ENCODE data around the gene ECSIT.
"Not testable (repeated sequence)": the region's sequence is repeated elsewhere in the genome, so short reads cannot be mapped to it uniquely, and the experiment has no call there.

The ECSIT gene

DNA sequence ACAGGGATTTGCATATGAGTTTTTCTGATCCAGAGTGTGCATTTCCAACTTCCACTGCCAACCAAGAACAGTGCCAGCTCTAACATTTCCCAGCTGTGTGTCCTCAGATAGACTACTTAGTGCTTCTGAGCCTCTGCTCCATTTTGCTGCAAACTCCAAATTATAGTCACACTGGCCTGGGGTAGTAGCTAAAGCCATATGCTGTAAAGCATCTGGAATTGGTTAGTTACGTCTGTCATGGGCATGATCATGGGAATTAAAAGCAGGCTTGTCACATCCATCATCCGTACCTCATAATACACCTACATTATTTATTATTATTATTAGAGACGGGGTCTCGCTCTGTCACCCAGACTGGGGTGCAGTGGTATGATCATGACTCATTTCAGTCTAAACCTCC, 55.2 kb downstream of the ECSIT start:
- no peak for DNase-seq

DNA sequence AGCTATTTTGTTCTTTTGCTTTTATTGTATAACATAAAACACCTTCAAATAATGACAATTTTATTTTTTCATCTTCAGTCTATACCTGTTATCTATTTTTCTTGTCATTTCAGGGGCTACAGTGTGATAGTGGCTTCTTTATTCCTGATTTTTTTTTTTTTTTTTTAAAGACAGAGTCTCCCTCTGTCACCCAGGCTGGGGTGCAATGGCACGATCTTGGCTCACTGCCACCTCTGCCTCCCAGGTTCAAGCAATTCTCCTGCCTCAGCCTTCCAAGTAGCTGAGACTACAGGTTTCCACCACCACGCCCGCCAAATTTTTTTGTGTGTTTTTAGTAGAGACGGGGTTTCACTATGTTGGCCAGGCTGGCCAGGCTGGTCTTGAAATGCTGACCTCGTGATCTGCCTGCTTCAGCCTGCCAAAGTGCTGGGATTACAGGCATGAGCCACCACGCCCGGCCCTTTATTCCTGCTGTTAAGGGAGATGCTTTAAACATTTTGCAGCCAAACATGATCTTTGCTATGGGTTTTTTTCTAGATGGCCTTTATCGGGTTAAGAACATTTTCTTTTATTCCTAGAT, 60.6 kb downstream of the ECSIT start:
- not testable (repeated sequence) for DNase-seq

DNA sequence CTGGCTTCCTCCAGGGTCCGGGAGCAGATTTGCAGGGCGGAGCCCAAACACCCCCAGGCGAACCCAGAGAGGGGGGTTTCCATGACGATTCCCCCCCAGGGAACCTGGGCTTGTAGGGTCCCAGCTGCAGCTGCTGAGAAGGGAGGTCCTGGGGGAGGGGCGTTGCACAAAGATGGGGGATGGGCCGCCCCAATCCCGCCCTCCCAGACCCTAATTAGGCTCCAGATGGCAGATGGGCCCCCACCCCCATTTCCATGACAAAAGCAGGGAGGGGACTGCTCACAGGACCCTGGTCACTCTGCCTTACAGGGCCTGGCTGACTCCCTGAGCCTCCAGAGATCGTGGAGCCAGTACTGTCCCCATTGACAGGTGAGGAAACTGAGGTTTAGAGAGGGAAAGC, 63.3 kb downstream of the ECSIT start:
- no peak for DNase-seq

DNA sequence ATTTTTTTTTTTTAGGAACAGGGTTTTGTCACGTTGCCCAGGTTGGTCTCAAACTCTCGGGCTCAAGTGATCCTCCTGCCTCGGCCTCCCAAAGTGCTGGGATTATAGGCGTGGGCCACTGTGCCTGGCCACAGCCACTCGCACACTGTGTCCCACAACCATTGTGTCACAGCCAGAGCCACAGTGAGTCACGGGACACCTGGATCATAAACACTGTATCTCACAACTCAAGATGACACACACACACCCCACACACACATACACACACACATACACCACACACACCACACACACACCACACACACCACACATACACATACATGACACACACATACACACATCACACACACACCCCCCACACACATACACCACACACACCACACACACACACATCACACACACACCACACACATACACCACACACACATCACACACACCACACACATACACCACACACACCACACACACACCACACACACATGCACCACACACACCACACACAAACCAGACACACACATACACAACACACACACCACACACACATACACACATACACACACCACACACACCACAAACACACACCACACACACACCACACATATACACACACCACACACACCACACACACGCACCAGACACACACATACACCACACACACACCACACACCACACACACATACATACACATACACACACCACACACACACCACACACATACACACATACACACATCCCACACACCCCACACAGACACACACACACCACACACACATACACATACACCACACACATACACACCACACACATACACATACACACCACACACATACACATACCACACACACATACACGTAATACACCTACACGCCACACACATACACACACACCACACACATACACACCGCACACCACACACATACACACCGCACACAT, 64.3 kb downstream of the ECSIT start:
- DNase-seq = no peak

DNA sequence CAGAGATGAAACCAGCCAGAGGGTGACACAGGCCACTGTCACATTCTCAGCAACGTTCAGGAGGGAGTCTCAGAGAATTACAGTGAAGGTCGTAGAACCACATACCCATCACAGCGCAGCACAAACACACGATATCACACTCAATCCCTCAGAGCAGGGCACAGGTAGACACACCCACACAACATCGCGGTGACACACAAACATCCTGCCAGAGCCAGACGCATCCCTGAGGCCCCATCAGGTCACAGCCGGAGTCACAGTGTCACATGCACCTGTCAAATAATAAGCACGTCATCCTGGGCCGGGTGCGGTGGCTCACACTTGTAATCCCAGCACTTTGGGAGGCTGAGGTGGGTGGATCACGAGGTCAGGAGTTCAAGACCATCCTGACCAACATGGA, 65.5 kb downstream of the ECSIT start:
- DNase-seq = no peak

DNA sequence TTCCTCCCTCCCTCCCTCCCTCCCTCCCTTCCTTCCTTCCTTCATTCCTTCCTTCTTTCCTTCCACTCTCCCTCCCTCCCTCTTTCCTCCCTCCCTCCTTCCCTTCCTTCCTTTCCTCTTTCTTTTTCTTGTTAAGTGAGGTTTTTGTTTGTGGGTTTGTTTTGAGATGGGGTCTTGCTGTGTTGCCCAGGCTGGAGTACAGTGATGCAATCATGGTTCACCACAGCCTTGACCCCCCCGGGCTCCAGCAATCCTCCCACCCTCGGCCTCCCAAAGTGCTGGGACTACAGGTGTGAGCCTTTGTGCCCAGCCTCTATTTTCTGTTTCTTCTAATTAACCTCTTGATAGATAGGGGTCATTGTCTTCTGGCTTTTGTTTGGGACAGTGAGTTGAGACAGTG, 67.5 kb downstream of the ECSIT start:
- DNase-seq = no peak

DNA sequence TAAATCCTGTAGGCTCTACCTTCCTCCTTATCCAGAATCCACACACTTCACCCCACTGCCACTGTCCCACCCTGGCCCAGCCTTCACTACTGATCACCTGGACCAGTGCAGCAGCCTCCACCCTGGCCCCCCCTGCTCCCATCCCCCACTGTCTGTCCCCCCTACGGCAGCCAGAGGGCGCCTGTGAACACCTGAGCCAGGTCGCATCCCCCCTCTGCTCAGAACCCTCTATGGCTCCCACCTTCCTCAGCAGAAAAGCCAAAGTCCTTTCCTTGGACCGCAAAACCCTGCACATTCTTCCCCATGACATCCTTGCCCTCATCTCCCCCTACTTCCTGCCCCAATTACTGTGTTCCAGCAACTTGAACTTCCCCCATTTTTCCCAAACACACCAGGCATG, 68.7 kb downstream of the ECSIT start:
- DNase-seq = no peak

GRCh38 chr19:11458912-11459311, 70.0 kb downstream of the ECSIT start:
- not testable (repeated sequence) for DNase-seq

DNA sequence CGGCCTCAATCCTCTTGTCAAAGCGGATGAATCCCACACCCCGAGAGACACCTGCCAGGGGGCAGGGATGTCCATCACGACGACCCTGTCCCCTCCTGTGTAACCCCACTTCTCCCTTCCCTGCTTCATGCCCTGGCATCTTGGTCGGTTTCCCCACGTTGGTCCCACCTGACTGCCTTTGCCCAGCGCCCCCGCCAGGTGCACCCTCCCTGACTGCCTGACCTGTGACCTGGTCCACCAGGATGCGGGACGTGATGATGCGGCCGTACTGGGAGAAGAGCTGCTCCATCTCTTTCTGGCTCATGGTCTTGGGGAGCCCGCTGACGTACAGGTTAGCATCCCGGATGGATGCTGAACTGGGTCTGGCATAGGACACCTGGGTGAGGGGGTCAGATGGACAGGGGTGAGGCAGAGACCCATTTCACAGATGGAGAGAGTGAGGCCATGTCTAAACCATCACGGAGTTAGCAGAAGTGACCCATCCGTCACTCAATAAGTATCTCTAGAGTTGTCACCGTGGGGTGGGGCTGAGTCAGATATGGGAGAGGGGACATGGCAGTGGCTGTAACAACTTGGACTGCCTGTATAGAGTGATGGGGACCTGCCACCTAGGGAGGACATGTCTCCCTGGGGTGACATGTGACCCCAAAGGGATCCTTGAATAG, 70.6 kb downstream of the ECSIT start:
- no peak for DNase-seq

GRCh38 chr19:11457831-11458230, 71.1 kb downstream of the ECSIT start:
- DNase-seq = no peak

DNA sequence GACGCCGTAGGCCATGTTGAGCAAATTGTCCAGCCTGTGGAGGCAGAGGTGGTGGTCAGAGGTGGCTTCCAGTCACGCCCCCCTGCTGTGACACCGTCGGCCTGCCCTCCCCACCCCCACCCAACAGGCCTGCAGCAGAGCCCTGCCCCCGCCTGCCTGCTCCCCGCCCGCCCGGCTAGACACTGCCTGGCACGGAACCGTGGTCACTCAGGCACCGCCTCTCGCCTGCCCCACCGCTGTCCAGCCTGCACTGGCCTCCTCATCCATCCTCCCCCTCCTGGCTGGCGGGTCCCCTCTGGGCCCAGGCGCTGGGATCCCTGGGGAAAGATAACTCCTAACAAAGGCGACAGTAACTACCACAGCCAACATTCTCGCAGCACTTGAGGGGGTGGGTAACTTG, 71.8 kb downstream of the ECSIT start:
- DNase-seq = no peak

DNA sequence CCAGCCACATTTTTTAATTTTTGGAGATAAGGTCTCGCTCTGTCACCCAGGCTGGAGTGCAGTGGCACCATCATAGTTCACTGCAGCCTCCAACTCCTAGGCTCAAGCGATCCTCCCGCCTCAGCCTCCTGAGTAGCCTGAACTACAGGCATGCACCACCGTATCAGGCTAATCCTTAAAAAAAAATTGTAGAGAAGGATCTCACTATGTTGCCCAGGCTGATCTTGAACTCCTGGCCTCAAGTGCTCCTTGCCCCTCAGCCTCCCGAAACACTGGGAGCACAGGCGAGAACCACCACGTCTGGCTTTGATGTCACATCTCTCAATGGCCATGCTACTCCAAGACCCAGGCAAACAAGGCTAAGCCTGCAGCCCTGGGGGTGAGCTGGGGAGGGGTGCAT, 72.3 kb downstream of the ECSIT start:
- DNase-seq = no peak
